Stimulated activated CD8-positive, alpha-beta memory T cell treated with anti-CD3 and anti-CD28 coated beads, Interleukin-4, amount 100 ng/mL, for 1 hour (primary cell): ENCODE data around the gene PSD4.

ENCODE experiments used
- DNase-seq, 2 donors: peaks; one replicate each; pipeline ENCODE4 v3.0.0-alpha.2; 2020; ENCODE audit warnings: low read depth in 2 of 2, low spot score in 1 of 2

PSD4 gene

GRCh38 chr2:113258471-113259147, 84.8 kb downstream of the PSD4 start:
- DNase-seq: no peak
